Peyer's patch (tissue), 4 donors: Measurements from ENCODE around the gene ERGIC3.

Experiments
- POLR2A ChIP-seq, 2 donors: fragments of 450-650 bp; IDR thresholded peaks; one replicate each; pipeline ENCODE4 v1.5.1; 2017; ENCODE audit warnings: antibody characterized with exemption in 2 of 2, mild to moderate bottlenecking in 2 of 2, moderate library complexity in 2 of 2
- TF ChIP-seq, protein P1 (sequence below), 6 experiments: fragments of 450-650 bp in 4 of 6; fragments of 200-600 bp in 2 of 6; sonication (generic) in 1 of 6; IDR thresholded peaks; one replicate each; pipeline ENCODE4 v1.5.1; 2017 to 2019; ENCODE audit warnings: antibody characterized with exemption in 6 of 6, mild to moderate bottlenecking in 3 of 6, moderate library complexity in 1 of 6

GRCh38 chr20:35515341-35515740 is 26.5 kb upstream of the ERGIC3 start:
- TF ChIP-seq POLR2A (IDR thresholded peaks at IDR 0.05), result no peak
- TF ChIP-seq, protein P1, sequence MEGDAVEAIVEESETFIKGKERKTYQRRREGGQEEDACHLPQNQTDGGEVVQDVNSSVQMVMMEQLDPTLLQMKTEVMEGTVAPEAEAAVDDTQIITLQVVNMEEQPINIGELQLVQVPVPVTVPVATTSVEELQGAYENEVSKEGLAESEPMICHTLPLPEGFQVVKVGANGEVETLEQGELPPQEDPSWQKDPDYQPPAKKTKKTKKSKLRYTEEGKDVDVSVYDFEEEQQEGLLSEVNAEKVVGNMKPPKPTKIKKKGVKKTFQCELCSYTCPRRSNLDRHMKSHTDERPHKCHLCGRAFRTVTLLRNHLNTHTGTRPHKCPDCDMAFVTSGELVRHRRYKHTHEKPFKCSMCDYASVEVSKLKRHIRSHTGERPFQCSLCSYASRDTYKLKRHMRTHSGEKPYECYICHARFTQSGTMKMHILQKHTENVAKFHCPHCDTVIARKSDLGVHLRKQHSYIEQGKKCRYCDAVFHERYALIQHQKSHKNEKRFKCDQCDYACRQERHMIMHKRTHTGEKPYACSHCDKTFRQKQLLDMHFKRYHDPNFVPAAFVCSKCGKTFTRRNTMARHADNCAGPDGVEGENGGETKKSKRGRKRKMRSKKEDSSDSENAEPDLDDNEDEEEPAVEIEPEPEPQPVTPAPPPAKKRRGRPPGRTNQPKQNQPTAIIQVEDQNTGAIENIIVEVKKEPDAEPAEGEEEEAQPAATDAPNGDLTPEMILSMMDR (IDR thresholded peaks at IDR 0.05), result no peak
